HG02840 (cell line): ENCODE data around the gene HOXA9.

Experiments used
- ATAC-seq: cut with Tn5 transposase; IDR thresholded peaks from one replicate; pipeline ENCODE4 v1.9.1; 2021; ENCODE audit warnings: mild to moderate bottlenecking, moderate library complexity, moderate number of reproducible peaks; ENCODE audit not compliant: unreplicated experiment, low FRiP score

Gene HOXA9

DNA sequence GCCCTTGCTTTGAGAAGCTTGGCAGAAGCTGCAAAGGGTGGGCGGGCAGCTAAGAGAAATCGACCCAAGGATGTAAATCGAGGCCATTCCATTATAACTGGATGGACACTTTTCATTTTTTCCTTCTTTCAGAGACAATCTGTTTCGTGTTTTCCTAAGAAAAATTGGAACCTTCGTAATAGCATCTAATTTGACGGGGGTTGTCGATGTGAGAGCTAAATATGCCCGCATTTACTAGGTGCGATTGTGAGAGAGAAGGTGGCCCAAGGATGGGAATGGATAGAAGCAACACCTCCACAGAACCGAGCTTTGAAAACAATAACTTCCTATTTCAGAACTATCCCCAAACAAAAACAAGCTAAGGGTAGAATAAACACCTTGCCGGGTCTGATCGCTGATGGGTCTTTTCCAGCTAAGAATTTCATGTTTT lies 33.9 kb downstream of the HOXA9 start:
- no peak for ATAC-seq

DNA sequence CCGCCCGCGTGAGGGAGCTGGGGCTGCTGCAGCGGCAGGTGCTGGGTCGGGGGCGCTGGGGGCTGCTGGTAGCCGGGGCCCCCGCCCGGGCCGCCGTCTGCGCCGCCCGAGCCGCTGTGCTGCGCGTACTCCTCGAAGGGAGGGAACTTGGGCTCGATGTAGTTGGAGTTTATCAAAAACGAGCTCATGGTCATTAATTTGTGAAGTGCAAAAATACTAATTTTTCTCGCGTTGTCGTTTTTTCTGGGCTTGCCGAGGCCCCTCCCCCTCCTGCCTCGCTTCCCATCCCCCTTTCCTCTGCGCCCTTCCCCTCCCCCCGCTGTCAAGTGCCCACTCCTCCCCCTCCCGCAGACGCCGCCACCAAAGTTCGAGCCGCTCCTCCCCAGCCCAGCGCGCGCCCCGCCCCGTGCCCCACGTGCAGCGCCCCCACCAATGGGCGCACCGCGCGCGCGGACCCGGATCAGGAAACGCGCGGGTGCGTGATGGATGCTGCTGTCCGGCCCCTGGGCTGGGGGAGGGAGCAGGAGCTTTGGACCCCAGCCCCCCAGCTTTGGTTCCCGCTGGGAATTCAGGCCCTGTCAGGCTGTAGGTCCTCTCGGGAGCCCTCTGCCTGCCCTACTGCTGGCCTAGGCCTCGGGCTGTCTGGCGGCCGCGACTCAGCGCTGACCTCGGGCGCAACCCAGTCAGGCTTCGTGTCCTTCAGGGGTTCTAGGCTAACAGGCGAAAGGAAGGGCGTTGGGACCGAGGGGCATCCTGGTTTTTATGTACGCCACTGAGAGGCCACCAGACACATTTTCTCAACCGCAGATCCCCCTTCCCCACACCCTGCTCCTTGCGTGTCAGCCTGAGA lies 34.6 kb downstream of the HOXA9 start, which contains the start of gene HOXA4:
TSS of gene HOXA4 (minus strand) at position 218 of the 850 bp plus-strand sequence. CDS start at position 194, 24 bp downstream.
- no peak for ATAC-seq

DNA sequence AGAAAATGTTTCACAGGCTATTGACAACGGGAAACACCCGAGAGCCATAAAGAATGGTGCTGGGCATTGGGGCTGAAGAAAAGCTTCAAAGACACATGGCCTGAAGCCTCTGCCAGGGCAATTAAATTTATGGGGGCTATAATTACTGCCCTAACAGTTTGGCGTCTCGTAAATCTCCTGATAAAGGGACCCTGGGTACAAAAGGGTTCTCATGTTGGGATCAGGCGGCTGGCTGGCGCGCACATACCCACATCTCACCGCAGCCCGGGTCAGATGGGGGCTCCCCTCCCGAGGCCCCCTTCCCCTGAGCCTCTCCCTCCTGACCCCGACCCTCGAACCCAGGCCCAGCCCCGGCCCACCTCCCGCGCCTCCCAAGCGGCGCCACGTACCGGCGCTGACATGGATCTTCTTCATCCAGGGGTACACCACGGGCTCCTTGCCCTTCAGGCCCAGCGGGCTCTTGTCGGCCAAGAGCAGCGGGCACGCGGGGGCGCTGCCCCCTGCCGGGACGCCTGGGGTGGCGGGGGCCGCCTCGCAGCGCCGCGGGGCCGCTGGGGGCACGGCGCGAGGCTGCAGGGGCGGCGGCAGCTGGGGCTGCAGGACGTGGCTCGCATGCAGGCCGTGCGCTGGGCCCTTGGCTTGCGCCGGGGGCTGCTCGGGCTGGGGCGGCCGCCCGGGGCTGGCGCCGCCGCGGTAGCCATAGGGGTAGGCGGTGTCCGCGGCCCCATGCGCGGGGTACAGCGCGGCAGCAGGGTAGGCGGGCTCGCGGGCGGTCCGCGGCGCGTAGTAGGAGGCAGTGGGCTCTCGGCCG lies 35.4 kb downstream of the HOXA9 start:
- ATAC-seq: no peak

DNA sequence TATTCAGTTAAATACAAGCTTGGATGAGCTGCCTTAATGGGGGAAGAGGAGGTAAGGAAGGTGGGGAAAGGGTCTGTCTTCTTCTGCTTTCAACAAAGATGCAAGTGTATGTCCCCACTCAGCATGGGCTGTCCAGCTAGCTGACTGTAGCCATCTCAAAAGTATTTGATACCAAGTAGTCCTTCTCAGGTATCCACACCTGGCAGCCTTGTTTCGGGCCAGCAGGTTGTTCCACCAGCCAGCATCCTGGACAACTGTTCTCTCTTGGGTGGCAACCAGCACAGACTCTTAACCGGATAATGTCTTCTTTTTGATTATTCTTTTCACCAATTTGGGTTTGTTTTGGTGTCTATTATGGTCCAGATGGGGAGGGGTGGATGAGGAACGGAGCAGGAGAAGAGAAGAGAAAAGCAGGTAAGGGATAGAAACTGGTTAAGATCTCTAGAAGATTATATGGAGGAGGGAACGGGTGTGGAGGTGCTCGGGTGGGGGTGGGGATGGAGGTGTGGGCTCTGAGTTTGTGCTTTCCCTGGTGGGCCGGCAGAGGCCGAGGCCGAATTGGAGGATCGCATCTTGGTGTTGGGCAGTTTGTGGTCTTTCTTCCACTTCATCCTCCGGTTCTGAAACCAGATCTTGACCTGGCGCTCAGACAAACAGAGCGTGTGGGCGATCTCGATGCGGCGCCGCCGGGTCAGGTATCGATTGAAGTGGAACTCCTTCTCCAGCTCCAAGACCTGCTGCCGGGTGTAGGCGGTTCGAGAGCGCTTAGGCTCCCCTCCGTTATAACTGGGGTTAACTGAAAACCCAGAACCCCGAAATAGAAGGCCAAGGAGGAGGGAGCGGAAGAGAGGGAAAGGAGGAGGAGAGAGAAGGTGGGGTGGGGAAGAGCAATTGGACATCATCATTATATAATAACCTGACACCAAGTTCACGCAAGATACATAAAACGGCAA lies 36.3 kb downstream of the HOXA9 start:
- no peak for ATAC-seq

DNA sequence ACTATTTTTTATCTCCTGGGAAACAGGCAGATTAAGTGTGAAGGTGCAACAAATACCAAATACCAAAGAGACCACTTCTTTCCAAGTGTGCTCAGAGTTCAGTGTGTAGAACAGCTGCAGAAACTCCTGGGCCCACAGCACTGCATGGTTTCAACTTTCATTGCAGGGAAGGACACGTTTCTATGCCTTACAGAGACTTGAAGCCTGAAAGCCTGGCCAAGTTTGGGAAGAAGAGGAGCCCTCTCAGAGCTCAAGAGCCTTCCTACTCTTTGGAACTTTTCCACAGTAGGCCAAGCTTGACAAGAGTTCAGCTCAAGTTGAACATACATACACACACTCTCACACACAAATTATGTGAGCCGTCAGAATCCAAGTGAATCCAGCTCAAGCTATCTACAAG lies 37.3 kb downstream of the HOXA9 start:
- ATAC-seq: no peak

DNA sequence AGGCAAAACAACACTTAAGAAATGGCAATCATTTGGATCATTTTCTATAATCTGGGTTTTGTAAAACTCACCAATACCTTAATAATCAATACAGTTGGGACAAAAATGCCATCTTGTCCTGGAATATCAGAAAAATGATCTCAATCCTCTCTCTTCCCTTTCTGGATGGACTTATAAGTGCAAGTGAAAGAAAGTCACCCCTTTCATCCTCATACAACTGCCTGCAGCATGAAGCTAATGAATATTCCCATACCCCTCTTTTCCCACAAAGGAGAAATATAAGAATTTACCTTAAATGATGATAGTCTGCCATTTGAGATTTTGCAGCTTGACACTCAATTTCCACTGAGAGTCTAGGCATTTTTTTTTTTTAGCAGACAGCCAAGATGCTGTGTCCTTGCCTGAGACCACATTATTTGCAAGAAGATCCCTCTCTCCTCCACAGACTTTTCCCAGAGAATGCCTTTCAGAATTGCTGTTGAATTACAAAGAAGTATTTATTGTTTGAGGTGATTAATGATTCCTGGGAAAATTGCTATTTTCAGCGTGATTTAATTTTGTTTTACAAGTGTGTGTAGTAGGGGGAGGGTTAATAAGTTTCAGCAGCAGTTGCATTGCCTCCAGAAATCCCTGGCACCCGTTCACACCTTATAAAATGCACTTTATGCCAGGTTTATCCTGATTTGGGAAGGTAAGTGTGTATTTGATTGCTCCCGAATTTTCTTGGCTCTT lies 38.6 kb downstream of the HOXA9 start:
- no peak for ATAC-seq

DNA sequence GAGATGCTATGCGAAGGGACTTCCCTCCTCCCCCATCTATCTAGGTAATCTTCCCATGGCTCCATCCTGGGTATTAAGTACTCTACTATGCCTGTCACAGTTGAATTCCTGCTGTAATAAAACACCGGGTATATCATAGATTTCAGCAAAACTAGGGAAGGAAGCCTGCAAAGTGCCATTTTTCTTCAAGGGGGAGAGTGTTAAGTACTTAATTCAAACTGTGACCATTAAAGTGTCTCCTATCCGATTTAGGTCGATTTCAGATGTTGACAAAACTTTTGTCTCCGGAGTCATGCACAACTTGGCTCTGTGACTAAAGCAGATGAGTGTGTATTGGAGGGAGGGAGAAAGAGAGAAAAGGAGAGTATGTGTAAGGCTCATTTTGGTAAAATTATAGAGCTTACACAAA lies 39.3 kb downstream of the HOXA9 start:
- ATAC-seq: no peak

DNA sequence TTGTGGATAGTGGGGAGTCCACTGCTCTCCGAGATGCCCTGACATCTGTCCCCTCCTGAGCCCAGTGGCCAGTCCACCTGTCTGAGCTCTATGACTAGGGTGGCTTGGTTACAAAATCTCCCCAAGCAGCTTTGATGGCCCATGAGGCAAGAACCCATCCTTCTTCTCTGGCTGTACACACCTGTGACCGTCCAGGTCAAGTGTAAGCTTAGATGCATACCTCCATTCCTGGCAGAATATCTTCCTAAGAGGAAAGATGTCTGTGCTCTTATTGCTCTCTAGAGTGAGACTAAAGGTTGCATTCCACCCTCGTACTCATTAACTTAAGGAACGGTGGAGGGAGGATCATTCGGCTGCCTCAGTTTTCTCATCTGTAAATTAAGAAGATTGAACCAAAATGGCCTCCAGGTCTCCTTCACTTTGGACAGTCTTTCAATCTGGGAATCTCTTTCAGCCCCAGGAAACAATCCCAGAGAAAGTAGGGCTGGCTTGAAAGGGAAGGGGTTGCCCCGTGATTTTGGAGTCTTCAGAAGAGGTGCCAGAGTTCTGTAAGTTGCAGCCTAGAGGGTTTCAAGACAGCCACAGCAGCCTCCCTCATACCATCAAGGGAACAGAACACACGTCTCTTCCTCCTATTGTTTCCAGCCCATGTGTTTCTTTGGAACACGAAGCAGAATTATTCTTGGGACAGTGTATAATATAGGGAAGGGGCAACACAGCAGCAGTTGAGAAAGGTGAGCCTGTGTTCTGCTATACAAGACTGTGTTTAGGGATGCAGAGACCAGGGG lies 40.2 kb downstream of the HOXA9 start:
- no peak for ATAC-seq

DNA sequence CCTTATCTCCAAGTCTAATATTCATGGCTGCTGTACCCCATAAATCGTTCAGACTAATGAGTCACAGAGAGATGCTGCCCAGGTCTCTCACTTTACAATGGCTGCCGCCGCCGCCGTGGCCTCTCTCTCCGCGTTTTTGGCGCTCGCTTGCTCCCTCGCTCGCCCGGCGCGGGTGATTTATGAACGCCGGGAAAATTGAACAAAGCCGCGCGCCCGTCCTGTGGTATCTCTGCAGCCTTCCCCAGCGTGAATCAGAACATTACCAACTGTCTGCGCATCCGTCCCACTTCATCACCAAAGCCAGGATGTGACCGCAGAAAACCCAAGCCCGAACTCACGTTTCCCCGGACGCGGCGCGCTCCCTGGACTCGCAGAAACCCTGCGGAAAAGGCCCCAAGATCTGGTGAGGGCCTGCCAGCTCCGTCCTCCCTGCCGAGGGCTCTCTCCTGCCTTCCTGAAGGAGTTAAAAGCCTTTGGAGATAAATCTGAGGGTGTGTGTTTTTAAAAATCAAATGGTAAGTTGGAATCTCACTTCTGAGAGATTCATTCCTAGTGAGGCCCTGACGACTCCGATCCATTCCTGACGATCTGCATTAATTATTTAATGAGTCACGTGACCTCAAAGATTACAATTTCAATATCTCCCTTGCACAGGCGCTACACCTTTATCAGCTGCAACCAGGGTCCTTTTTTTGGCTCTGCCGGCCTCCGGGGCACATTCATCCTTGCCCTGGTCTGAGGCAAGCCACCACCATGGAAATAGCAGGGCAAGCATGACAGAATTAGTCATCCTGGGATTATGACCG lies 41.0 kb downstream of the HOXA9 start:
- no peak for ATAC-seq

DNA sequence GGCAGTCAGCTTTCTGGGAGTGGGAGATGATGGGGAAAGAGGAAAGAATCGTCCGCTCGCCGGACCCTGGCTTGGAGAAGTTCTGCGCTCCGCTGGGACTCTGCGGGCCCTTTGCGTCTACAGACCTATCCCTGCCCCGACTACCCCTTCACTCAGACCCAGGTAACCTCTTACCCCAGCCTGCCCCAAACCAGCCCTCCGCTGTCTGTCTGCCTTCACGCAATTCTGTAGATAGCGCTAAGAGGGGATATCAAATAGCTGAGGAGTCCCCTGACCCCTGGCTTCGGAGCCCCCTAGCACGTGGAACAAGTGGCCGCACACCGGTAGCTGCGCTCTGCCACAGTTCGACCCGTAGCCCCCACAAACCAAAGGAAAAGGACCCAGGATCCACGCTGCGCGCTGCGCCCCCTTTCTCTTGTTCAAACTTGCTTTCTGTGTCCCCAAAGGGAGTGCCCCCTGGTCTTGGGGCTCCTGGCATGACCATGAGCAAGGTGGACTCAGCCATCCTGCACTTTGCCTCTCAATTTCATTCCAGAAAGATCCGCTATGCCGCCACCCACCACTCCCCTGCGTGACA lies 41.8 kb downstream of the HOXA9 start:
- ATAC-seq: no peak

DNA sequence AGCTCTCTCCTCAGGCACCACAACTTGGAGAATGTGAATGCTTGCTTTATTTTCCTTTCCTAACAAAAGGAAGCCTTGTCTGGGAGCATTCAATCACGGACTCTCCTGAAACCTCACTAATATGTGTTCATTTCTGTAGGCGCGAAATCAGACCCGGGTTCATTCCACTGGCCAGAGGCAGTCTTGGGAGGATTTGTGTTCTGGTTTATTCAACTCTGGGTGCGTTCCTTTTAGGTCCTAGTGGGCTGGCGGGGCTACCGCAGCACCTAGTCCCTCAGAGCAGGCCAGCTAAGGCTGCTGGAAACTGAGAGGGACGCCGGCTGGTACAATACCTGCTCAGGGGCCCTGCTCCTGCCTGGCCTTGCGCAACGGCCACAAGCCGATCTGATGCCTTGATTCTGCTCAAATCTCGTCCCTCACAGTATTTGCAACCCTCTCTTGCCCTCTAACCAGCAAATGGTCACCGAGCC lies 42.3 kb downstream of the HOXA9 start:
- ATAC-seq: no peak

DNA sequence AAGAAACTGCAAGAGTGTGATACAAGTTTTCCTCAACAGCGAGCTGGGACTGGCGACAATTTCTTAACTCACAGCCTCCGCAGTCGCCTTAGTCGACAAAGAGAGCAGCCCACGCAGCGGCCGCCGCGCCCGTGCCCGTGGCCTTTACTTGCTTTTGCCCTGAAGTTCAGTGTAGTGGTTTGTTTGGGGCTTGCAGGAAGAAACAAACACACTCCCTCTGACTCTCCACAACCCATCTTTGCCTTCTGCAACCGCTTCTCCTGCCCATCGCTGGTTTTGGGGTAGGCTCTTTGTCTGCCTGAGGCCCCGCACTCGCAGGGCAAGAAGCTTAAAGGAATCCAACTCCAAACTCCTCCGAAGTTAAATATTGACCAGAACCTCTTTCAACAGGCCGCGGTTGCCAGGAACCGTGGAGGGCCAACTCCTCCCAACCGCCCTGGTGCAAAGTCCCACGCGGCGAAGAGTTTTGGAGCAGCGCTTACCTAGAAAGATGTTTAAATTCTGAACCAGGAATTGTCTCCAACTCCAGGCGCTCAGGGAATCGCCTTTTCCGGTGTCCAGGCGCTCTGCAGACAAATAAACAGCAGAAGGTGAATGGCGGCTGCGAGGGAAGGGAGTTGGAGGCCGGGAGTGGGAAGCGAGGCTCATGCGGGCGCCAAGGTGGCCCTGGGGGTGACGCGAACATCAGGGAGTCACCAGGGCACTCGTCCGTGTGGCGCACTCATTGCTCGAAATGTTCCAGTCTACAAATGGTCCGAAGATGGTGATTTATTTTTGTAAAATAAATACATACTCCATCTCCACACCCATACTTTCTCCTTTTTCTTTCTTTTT lies 43.0 kb downstream of the HOXA9 start:
- ATAC-seq: no peak

DNA sequence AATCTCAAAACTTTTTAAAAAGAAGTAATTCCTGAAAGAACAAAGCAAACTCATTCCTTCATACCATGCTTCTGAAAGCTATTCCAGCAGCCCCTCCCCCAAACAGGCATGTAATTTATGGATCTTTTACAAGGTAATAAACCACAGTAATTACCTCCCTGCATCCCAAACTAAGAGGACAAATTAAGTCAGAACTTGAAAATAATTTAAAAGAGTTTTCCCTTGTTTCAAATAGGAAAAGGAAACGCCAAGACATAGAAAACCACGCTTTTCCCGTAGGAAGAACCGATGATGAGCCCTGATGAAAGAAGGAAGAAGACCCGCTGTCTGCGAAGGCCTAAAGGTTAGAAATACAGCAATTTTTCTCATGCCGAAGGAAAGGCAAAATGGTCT lies 43.7 kb downstream of the HOXA9 start:
- ATAC-seq: no peak

DNA sequence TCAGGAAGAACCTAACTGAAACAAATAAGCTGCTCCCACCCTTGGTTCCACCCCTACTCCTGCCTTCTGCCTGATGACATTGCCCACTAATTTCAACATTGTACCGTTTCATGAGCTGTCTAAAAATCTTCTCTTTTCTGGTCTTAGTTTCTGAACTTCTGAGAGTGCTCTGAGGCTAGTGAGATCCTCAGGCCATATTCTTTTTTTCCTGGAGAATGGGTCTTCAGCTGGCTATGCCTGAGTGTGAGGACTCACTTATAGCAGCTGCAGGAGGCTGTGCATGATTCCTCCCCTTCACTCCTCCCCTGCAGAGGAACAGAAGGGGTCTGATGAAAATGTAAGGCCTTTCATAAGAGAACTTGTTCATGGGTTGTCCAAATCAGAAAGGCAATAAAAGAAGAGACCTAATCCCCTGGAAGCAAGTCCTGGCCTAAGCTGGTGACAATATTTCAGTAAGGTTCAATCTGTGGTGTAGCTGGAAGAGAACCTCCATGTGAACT lies 45.9 kb downstream of the HOXA9 start:
- ATAC-seq: no peak

DNA sequence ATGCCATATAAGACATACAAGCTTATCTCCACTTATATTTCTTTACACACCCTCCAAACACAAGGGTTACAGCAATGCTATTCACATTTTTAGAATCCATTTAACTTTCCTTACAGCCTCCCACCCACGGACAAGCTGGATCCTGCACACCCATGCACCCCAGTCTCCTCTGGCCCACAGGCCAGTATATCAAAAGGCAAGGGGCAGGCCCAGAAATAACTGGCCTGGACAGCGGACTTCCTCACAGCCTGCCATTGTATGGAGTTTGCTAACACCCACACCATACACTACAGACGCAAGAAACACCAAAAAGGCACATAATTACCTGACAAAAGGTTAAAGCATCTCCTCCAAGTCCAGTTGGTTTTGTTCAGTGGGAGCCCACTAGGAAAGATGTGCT lies 46.8 kb downstream of the HOXA9 start:
- ATAC-seq: no peak

DNA sequence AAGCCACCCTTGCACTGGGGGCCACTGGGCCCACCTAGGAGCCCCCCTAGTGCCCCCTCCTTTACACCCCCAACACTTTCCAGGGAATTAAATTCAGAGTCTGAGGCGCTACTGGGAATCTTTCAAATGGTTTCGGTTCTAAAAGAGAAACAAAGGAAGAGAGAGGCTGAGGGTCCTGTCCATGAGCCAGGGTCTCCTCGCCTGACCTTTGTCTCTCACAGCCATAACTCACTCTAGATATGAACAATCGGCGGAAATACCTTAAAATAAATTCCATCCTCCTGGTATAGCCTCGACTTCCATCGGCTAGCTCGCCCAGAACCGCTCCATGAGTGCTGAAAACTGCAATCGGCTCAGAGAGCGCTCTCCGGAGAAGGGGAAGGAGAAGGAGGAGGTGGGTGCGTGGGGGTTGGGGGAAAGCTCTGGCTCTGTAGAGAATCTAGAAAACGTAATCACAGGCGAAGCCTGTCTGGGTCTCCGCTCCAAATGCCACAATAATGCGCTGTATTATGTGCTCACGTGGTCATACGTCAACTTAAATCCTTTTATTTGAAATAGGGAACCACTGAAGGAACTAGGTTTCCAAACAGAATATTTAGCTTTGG lies 47.3 kb downstream of the HOXA9 start:
- no peak for ATAC-seq
